WTC11 (cell line): Measurements from ENCODE around the gene KIF13A. TPM values are rescaled to one million over a fixed set of nuclear protein-coding genes. Genes with fewer than 3 reads are reported as not detected.

Experiments used
- ATAC-seq: fragments of 200-7000 bp; cut with Tn5 transposase; 2 replicates; pipeline ENCODE4 v1.10.0; 2021; ENCODE audit warnings: mild to moderate bottlenecking, moderate library complexity
- CTCF ChIA-PET: fragments of 300-600 bp; sonication (Branson Sonifier 250); formaldehyde crosslinking; loops from one replicate; lab custom pipeline; 2021; ENCODE audit warnings: antibody characterized with exemption; lab: Charles Lee
- POLR2A ChIA-PET: fragments of 350-600 bp; sonication (Branson Sonifier 250); formaldehyde crosslinking; loops from one replicate; lab custom pipeline; 2021; ENCODE audit warnings: antibody characterized with exemption; lab: Charles Lee
- DNase-seq: peaks from one replicate; pipeline ENCODE4 v3.0.0; 2021; ENCODE audit warnings: low spot score
- H3K27ac Mint-ChIP-seq: 2 replicates; pipeline ENCODE4 v1.8.0; 2021; ENCODE audit warnings: mixed read lengths
- H3K27me3 Mint-ChIP-seq: 2 replicates; pipeline ENCODE4 v1.8.0; 2021; ENCODE audit warnings: low read depth, mild to moderate bottlenecking, moderate library complexity, mixed read lengths
- H3K36me3 Mint-ChIP-seq: 2 replicates; pipeline ENCODE4 v1.8.0; 2021; ENCODE audit warnings: mixed read lengths
- H3K4me1 Mint-ChIP-seq: 2 replicates; pipeline ENCODE4 v1.8.0; 2022; ENCODE audit warnings: mixed read lengths
- H3K4me3 Mint-ChIP-seq: 2 replicates; pipeline ENCODE4 v1.8.0; 2021; ENCODE audit warnings: mild to moderate bottlenecking, moderate library complexity, mixed read lengths
- H3K9me3 Mint-ChIP-seq: 2 replicates; pipeline ENCODE4 v1.8.0; 2021; ENCODE audit warnings: mixed read lengths
- ARID4B ChIP-seq: sonication (generic); formaldehyde crosslinking; IDR thresholded peaks from 2 replicates; pipeline ENCODE4 v1.8.0; 2023; ENCODE audit warnings: missing genetic modification reagents, mild to moderate bottlenecking, borderline replicate concordance
- ATF6 ChIP-seq: sonication (generic); formaldehyde crosslinking; IDR thresholded peaks from 2 replicates; pipeline ENCODE4 v1.8.1; 2023; ENCODE audit warnings: mild to moderate bottlenecking, missing genetic modification reagents
- ETV6 ChIP-seq: sonication (generic); formaldehyde crosslinking; IDR thresholded peaks from 2 replicates; pipeline ENCODE4 v1.8.1; 2022; ENCODE audit warnings: mild to moderate bottlenecking, missing genetic modification reagents
- FOXP1 ChIP-seq: sonication (generic); formaldehyde crosslinking; IDR thresholded peaks from 2 replicates; pipeline ENCODE4 v1.8.0; 2022; ENCODE audit warnings: missing genetic modification reagents, mild to moderate bottlenecking, moderate library complexity, borderline replicate concordance
- NFE2L1 ChIP-seq: sonication (generic); formaldehyde crosslinking; IDR thresholded peaks from 2 replicates; pipeline ENCODE4 v1.8.1; 2023; ENCODE audit warnings: missing genetic modification reagents
- PRDM15 ChIP-seq: sonication (generic); formaldehyde crosslinking; IDR thresholded peaks from 2 replicates; pipeline ENCODE4 v1.8.0; 2022; ENCODE audit warnings: missing genetic modification reagents
- PREB ChIP-seq: sonication (generic); formaldehyde crosslinking; IDR thresholded peaks from 2 replicates; pipeline ENCODE4 v1.8.1; 2022; ENCODE audit warnings: mild to moderate bottlenecking, missing genetic modification reagents, moderate library complexity, borderline replicate concordance
- SMAD3 ChIP-seq: sonication (generic); formaldehyde crosslinking; IDR thresholded peaks from 2 replicates; pipeline ENCODE4 v1.8.0; 2022; ENCODE audit warnings: missing genetic modification reagents, mild to moderate bottlenecking, borderline replicate concordance
- SMAD4 ChIP-seq: sonication (generic); formaldehyde crosslinking; IDR thresholded peaks from 2 replicates; pipeline ENCODE4 v1.8.0; 2022; ENCODE audit warnings: mild to moderate bottlenecking, missing genetic modification reagents
- TP53 ChIP-seq: sonication (generic); formaldehyde crosslinking; IDR thresholded peaks from 2 replicates; pipeline ENCODE4 v1.8.1; 2023; ENCODE audit warnings: mild to moderate bottlenecking, missing genetic modification reagents
- ZNF317 ChIP-seq: sonication (generic); formaldehyde crosslinking; IDR thresholded peaks from 2 replicates; pipeline ENCODE4 v1.8.1; 2023; ENCODE audit warnings: low read depth, mild to moderate bottlenecking, moderate library complexity, missing genetic modification reagents, borderline replicate concordance
- ZNF423 ChIP-seq: fragments of 250-450 bp; sonication (Bioruptor Pico); IDR thresholded peaks from 2 replicates; pipeline ENCODE4 v2.1.2; 2022; ENCODE audit warnings: mild to moderate bottlenecking, moderate library complexity
- ZNF532 ChIP-seq: fragments of 250-450 bp; sonication (Bioruptor Pico); IDR thresholded peaks from 2 replicates; pipeline ENCODE4 v1.9.0; 2021; ENCODE audit warnings: mild to moderate bottlenecking, borderline replicate concordance
- total RNA-seq: library from RNA; stranded (reverse); gene quantifications from 3 replicates; pipeline ENCODE4 v1.2.3, GENCODE V29; 2021

KIF13A gene
- total RNA-seq, 1 experiment from 2014 or later: 32.7 TPM

- no peak for ATAC-seq
- no peak overlapping the region for H3K27ac Mint-ChIP-seq
- DNase-seq: no peak
- POLR2A ChIA-PET: interaction anchor here (0.9 kb wide), 1 partner anchor 10 kb away, joined by 3 read pairs; no protein-coding TSS in a partner anchor
- no peaks in the 10 kb centered on the region for H3K27me3 Mint-ChIP-seq
- TF ChIP-seq ARID4B (CRISPR knock-in tag) (no peak), PRDM15 (CRISPR knock-in tag) (no peak), TP53 (CRISPR knock-in tag) (no peak), SMAD3 (no peak), ATF6 (CRISPR knock-in tag) (no peak), ZNF532 (CRISPR knock-in tag) (no peak), ZNF423 (CRISPR knock-in tag) (no peak), SMAD4 (CRISPR knock-in tag) (no peak), NFE2L1 (CRISPR knock-in tag) (no peak), ETV6 (no peak), FOXP1 (CRISPR knock-in tag) (no peak), ZNF317 (no peak), PREB (CRISPR knock-in tag) (no peak)
- H3K9me3 Mint-ChIP-seq: no peaks in the 10 kb centered on the region
- peaks cover 22% of the 10 kb centered on the region for H3K4me1 Mint-ChIP-seq
- no peak overlapping the region for H3K4me3 Mint-ChIP-seq
- CTCF ChIA-PET: no interaction called here
- no peaks in the 10 kb centered on the region for H3K36me3 Mint-ChIP-seq
Measured at GRCh38 chr6:17965397-17965796, 22.0 kb downstream of the KIF13A start.
